GM23338 (cell line): ENCODE data around the gene HNF4A.

Source experiments
- CREB1 ChIP-seq: fragments of 250-450 bp; sonication (Bioruptor Pico); IDR thresholded peaks from 2 replicates; pipeline ENCODE4 v1.5.0; 2020; ENCODE audit warnings: low read depth, mild to moderate bottlenecking, moderate library complexity
- EZH2 ChIP-seq: fragments of 200-600 bp; sonication (generic); IDR thresholded peaks from one replicate; pipeline ENCODE4 v1.8.0; 2017; ENCODE audit warnings: antibody characterized with exemption, mild to moderate bottlenecking, low read depth; ENCODE audit not compliant: unreplicated experiment
- EZH2phosphoT487 ChIP-seq: fragments of 200-600 bp; sonication (generic); IDR thresholded peaks from one replicate; pipeline ENCODE4 v1.8.1; 2018; ENCODE audit warnings: antibody characterized with exemption; ENCODE audit not compliant: unreplicated experiment
- POLR2AphosphoS5 ChIP-seq: IDR thresholded peaks from 2 replicates; pipeline ENCODE4 v1.6.1; 2016; ENCODE audit warnings: antibody characterized with exemption, low read depth
- STAT1 ChIP-seq: IDR thresholded peaks from one replicate; pipeline ENCODE4 v1.6.1; 2016; ENCODE audit warnings: antibody characterized with exemption; ENCODE audit not compliant: unreplicated experiment
- ZNF331 ChIP-seq: fragments of 250-450 bp; sonication (Bioruptor Pico); IDR thresholded peaks from 2 replicates; pipeline ENCODE4 v1.5.0; 2020; ENCODE audit warnings: low read depth, mild to moderate bottlenecking, moderate library complexity
- TF ChIP-seq, protein P1 (sequence below), 2 experiments: fragments of 200-600 bp in 1 of 2; sonication (generic) in 1 of 2; conservative IDR thresholded peaks; 2 replicates each; pipeline versions ENCODE4 v1.5.1 to v1.6.1; 2016 to 2017; ENCODE audit warnings: antibody characterized with exemption in 2 of 2, low read depth in 2 of 2, mild to moderate bottlenecking in 2 of 2, moderate library complexity in 1 of 2
- TF ChIP-seq, protein P2 (sequence below): fragments of 250-450 bp; sonication (Bioruptor Pico); IDR thresholded peaks from 2 replicates; pipeline ENCODE4 v1.5.0; 2020; ENCODE audit warnings: mild to moderate bottlenecking, moderate library complexity
- TF ChIP-seq, protein P3 (sequence below): IDR thresholded peaks from one replicate; pipeline ENCODE4 v1.6.1; 2018; ENCODE audit warnings: antibody characterized with exemption; ENCODE audit not compliant: unreplicated experiment
- TF ChIP-seq, protein P4 (sequence below): IDR thresholded peaks from 2 replicates; pipeline ENCODE4 v1.6.1; 2016; ENCODE audit warnings: antibody characterized with exemption

DNA sequence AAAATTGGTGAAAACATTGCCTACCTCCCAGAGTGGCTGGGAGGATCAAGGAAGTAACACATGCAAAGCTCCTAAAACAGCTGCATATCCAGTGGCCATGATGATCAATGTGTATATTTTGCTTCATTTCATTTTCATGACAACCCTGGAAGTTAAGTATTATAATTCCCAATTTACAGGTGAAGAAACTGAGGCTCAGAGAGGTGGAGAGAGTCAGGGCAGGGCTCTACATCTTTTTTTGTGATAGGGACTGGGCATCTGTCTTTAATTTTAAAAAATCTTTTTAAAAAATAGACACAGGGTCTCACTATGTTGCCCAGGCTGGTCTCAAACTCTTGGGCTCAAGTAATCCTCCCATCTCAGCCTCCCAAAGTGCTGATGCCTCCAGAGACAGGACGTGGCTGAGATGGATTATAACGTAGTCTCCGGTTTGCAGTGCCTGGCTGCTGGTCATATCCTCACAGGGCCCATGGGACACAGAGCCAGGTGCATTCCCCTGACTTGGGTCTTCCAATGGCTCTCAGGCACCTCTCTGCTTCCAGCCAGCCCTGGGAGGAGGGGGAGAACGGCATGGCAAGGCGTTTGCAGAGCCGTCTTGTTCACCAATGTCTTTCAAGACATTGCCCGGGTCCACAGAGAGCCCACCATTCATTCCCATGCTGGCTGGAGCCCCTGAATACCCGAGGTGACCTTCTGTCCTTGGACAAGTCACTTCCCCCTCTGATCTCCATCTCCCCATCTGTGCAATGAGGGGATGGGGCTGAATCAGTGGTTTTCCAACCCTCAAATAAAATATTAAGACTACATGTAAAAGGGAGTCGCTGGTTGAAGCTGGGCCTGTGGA lies 38.3 kb downstream of the HNF4A start:
- TF ChIP-seq, protein P1, sequence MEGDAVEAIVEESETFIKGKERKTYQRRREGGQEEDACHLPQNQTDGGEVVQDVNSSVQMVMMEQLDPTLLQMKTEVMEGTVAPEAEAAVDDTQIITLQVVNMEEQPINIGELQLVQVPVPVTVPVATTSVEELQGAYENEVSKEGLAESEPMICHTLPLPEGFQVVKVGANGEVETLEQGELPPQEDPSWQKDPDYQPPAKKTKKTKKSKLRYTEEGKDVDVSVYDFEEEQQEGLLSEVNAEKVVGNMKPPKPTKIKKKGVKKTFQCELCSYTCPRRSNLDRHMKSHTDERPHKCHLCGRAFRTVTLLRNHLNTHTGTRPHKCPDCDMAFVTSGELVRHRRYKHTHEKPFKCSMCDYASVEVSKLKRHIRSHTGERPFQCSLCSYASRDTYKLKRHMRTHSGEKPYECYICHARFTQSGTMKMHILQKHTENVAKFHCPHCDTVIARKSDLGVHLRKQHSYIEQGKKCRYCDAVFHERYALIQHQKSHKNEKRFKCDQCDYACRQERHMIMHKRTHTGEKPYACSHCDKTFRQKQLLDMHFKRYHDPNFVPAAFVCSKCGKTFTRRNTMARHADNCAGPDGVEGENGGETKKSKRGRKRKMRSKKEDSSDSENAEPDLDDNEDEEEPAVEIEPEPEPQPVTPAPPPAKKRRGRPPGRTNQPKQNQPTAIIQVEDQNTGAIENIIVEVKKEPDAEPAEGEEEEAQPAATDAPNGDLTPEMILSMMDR (conservative IDR thresholded peaks at IDR 0.05; ENCODE audit: low read depth in 2 of 2) = no peak
- TF ChIP-seq, protein P2, sequence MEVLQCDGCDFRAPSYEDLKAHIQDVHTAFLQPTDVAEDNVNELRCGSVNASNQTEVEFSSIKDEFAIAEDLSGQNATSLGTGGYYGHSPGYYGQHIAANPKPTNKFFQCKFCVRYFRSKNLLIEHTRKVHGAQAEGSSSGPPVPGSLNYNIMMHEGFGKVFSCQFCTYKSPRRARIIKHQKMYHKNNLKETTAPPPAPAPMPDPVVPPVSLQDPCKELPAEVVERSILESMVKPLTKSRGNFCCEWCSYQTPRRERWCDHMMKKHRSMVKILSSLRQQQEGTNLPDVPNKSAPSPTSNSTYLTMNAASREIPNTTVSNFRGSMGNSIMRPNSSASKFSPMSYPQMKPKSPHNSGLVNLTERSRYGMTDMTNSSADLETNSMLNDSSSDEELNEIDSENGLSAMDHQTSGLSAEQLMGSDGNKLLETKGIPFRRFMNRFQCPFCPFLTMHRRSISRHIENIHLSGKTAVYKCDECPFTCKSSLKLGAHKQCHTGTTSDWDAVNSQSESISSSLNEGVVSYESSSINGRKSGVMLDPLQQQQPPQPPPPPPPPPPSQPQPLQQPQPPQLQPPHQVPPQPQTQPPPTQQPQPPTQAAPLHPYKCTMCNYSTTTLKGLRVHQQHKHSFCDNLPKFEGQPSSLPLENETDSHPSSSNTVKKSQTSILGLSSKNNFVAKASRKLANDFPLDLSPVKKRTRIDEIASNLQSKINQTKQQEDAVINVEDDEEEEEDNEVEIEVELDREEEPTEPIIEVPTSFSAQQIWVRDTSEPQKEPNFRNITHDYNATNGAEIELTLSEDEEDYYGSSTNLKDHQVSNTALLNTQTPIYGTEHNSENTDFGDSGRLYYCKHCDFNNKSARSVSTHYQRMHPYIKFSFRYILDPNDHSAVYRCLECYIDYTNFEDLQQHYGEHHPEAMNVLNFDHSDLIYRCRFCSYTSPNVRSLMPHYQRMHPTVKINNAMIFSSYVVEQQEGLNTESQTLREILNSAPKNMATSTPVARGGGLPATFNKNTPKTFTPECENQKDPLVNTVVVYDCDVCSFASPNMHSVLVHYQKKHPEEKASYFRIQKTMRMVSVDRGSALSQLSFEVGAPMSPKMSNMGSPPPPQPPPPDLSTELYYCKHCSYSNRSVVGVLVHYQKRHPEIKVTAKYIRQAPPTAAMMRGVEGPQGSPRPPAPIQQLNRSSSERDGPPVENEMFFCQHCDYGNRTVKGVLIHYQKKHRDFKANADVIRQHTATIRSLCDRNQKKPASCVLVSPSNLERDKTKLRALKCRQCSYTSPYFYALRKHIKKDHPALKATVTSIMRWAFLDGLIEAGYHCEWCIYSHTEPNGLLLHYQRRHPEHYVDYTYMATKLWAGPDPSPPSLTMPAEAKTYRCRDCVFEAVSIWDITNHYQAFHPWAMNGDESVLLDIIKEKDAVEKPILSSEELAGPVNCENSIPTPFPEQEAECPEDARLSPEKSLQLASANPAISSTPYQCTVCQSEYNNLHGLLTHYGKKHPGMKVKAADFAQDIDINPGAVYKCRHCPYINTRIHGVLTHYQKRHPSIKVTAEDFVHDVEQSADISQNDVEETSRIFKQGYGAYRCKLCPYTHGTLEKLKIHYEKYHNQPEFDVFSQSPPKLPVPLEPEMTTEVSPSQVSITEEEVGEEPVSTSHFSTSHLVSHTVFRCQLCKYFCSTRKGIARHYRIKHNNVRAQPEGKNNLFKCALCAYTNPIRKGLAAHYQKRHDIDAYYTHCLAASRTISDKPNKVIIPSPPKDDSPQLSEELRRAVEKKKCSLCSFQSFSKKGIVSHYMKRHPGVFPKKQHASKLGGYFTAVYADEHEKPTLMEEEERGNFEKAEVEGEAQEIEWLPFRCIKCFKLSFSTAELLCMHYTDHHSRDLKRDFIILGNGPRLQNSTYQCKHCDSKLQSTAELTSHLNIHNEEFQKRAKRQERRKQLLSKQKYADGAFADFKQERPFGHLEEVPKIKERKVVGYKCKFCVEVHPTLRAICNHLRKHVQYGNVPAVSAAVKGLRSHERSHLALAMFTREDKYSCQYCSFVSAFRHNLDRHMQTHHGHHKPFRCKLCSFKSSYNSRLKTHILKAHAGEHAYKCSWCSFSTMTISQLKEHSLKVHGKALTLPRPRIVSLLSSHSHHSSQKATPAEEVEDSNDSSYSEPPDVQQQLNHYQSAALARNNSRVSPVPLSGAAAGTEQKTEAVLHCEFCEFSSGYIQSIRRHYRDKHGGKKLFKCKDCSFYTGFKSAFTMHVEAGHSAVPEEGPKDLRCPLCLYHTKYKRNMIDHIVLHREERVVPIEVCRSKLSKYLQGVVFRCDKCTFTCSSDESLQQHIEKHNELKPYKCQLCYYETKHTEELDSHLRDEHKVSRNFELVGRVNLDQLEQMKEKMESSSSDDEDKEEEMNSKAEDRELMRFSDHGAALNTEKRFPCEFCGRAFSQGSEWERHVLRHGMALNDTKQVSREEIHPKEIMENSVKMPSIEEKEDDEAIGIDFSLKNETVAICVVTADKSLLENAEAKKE (CRISPR knock-in tag) = no peak
- TF ChIP-seq POLR2AphosphoS5 (no peak), EZH2phosphoT487 (no peak), EZH2 (no peak), CREB1 (CRISPR knock-in tag) (no peak), STAT1 (no peak), ZNF331 (no peak)
- TF ChIP-seq, protein P3, sequence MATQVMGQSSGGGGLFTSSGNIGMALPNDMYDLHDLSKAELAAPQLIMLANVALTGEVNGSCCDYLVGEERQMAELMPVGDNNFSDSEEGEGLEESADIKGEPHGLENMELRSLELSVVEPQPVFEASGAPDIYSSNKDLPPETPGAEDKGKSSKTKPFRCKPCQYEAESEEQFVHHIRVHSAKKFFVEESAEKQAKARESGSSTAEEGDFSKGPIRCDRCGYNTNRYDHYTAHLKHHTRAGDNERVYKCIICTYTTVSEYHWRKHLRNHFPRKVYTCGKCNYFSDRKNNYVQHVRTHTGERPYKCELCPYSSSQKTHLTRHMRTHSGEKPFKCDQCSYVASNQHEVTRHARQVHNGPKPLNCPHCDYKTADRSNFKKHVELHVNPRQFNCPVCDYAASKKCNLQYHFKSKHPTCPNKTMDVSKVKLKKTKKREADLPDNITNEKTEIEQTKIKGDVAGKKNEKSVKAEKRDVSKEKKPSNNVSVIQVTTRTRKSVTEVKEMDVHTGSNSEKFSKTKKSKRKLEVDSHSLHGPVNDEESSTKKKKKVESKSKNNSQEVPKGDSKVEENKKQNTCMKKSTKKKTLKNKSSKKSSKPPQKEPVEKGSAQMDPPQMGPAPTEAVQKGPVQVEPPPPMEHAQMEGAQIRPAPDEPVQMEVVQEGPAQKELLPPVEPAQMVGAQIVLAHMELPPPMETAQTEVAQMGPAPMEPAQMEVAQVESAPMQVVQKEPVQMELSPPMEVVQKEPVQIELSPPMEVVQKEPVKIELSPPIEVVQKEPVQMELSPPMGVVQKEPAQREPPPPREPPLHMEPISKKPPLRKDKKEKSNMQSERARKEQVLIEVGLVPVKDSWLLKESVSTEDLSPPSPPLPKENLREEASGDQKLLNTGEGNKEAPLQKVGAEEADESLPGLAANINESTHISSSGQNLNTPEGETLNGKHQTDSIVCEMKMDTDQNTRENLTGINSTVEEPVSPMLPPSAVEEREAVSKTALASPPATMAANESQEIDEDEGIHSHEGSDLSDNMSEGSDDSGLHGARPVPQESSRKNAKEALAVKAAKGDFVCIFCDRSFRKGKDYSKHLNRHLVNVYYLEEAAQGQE = no peak
- TF ChIP-seq, protein P4, sequence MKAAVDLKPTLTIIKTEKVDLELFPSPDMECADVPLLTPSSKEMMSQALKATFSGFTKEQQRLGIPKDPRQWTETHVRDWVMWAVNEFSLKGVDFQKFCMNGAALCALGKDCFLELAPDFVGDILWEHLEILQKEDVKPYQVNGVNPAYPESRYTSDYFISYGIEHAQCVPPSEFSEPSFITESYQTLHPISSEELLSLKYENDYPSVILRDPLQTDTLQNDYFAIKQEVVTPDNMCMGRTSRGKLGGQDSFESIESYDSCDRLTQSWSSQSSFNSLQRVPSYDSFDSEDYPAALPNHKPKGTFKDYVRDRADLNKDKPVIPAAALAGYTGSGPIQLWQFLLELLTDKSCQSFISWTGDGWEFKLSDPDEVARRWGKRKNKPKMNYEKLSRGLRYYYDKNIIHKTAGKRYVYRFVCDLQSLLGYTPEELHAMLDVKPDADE = no peak
